Stimulated activated CD8-positive, alpha-beta memory T cell treated with anti-CD3 and anti-CD28 coated beads, Interleukin-4, amount 100 ng/mL, for 48 hours (primary cell): ENCODE measurements around the gene SLC9A7.

Experiments
- DNase-seq: peaks from one replicate; pipeline ENCODE4 v3.0.0-alpha.2; 2020

The SLC9A7 gene

DNA sequence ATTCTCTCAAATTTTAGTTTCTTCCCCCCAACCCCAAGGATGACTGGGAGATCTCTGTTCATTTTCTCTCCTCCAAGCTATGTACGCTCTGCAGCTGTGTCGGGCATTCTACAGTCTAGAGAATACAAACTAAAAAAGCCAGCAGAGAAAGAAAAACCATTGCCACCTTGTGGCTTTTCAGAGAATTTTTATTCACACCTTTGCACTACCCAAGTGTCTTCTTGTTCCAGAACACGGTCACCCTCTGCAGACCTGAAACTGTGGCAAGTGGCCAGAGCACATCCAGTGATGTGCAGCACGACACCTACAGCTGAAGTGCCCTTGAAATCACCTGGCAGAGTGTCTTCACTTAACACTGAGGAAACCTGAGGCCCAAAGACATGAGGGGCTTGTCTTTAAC, 116.8 kb downstream of the SLC9A7 start:
- no peak for DNase-seq

DNA sequence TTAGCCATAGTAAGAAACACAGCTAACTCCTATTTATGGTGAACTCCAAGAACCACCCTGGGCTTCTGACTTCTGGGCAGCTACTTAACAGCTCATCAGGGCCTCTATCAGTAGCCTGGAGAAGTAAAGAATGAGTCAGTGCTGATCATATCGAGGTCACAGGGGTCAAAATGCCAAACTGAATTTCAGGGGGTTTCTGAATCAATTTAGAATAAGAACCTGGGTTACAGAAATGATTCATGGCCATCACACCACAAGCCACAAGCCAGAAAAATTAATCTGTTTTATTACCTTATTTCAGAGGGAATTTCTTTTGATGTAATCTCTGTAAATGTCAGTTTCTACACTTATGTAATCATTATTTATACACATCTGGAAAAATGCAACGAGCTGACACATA, 121.0 kb downstream of the SLC9A7 start:
- no peak for DNase-seq

DNA sequence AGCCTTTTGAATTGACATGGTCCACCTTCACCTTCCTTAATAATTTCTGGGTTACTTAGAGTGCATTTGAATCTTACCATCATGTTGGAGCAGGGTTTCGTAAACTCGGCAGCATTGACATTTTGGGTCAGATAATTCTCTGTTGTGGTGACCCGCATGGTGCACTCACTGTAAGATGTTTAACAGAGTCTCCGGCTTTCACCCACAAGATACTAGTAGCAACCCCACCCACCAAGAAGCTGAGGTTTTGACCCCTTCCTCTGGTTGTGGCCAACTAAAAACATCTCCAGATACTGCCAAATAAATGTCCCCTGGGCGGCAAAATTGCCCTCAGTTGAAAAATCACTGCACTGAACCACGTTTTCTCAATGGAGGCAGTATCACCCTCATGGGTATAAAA, 122.7 kb downstream of the SLC9A7 start:
- DNase-seq = no peak

DNA sequence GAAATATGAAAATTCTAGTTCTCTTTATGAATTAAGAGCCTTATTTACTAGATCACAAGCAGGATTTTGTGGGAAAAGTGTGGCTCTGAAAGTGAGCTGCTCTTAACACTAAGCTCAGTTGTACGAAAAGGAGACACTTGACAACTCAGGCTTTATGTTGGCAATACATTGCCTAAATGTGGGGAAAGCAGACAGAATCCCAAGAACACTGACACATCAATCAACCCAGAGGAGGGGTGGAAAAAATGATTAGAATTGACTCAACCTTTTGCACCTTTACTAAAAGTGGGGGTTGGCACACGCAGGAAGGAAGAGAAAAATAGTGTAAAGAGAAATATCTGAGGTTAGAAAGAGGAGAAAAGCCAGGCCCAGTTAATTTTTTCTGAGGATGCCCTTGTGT, 123.7 kb downstream of the SLC9A7 start:
- no peak for DNase-seq

DNA sequence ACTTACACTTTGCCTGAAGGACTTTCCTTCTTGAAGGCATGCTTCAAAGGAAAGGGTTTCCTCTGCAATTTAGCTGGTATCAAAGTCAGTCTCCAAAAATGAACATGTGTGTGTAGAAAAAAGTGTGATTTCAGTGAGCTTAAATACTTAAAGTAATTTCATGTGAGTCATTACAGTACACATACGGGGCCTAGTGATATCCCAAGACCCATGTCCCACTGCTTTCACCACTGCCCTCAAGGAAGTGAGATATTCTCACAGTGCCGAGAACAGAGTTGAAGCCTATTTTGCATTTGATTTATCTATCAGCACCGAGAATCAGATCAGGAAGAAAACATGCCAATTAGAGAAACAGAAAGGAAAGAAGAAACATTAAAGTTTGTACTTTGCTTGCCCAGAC, 124.3 kb downstream of the SLC9A7 start:
- DNase-seq = no peak

DNA sequence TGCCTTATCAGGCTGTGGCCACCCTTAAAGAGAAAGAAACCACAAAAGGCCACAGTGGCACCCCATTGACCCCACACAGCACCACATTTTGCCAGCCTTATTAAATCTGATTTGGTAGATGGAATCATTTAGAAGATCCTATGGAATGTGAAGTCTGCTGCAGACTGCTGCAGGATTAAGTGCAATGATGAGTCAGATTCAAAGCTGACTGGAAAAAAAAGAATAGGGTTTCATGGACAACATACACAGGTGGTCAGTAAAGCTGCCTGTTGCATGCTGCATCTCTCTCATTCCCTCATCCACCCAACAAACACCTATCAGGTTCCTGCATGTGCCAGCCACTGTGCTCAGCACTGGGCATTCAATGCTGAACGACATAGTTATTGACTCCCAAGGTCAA, 128.8 kb downstream of the SLC9A7 start:
- DNase-seq = no peak

DNA sequence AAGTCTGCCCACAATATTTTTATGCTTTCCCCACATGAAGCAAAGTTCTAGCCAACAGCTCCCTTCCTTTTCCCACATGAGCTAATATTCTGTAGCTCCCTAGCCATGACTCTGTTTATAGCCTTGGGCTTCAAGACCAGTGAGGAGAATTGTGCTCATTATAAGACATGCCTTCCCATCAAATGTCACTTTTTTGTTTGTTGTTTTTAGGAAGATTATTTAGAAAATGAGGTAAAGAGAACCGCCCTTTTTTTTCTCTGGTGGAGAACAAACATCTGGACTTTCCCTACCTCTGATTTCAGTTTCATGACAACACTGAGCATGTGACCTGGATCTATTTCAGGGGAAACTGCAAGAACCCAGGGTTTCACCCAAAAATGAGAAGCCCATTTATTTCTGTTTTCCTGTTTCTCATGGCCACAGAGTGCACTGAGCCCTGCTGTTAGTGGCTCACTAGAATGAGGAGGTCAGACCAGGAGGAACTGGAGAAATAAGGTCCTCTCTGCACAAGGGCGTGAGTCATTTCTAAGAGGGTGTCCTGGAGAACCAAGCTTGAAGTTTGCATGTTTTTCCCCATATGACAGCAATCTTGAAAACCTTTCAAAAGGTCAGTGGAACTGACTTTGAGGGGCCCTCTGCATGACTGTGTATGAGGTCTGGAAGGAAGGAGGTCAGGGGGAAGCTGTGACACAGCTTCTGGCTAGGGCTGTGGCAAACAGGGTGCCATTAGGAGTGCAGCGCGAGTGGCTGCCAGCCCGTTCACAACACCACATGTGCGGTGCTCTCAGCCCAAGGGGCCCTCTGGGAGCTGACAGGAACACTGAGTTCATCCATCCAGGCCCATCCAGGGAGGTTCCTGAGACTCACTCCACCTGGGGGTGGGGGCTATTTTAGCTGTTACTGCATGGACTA, 130.2 kb downstream of the SLC9A7 start:
- peak; percentile 33 for DNase-seq

DNA sequence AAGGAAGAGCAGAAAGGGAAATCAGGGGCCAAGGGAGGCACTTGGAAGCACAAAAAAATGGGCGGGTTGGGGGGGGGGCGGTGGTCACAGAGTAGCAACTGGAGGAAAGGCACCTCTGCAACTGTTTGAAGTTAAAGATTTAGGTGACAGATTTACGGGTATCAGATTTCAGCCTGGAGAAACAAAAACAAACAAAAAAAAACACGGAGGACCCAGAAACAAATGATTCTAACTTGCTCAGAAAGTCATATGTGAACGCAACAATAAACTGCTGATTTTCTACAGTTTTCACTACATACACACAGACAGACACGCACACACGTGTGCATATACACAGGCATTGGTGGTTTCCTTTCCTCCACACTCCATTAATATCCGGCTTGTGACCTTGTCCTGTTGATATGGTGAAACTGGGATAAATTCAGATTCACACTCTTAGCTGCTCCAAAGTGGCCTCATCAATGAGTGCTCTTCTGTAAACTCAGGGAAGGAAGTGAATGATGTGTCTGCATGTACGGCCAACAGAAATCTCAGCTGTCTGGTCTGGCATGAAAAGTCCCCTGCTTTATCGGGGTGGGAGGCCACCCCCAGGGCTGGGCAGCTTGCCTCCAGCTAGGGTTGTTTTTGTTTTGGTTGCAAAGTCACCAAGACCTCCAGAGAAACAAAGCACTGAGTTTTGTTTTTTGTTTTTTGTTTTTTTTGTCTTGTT, 131.1 kb downstream of the SLC9A7 start:
- DNase-seq = no peak

DNA sequence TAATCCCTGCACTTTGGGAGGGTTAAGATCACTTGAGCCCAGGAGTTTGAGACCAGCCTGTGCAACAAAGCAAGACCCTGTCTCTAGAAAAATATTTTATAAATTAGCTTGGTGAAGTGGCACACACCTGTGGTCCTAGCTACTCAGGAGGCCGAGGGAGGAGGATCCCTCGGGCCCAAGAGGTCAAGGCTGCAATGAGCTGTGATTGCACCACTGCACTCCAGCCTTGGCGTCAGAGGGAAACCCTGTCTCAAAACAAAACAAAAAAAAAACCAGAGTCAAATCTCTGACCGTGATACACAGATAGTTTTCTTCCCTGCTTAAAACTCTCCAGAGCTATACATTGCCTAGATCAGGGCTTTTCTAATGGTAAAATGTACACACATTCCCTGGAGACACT, 131.9 kb downstream of the SLC9A7 start:
- DNase-seq = no peak

DNA sequence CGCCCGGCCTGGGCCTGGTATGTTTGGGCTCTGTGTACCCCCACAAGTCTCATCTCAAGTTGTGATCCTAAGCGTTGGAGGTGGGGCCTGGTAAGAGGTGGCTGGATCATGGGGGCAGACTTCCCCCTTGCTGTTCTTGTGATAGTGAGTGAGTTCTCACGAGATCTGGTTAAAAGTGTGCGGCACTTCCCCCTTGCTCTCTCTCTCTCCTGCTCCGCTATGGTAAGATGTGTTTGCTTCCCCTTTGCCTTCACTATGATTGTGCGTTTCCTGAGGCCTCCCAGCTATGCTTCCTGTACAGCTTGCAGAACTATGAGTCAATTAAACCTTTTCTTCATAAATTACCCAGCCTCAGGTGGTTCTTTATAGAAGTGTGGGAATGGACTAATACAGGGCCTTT, 132.4 kb downstream of the SLC9A7 start:
- DNase-seq = no peak

DNA sequence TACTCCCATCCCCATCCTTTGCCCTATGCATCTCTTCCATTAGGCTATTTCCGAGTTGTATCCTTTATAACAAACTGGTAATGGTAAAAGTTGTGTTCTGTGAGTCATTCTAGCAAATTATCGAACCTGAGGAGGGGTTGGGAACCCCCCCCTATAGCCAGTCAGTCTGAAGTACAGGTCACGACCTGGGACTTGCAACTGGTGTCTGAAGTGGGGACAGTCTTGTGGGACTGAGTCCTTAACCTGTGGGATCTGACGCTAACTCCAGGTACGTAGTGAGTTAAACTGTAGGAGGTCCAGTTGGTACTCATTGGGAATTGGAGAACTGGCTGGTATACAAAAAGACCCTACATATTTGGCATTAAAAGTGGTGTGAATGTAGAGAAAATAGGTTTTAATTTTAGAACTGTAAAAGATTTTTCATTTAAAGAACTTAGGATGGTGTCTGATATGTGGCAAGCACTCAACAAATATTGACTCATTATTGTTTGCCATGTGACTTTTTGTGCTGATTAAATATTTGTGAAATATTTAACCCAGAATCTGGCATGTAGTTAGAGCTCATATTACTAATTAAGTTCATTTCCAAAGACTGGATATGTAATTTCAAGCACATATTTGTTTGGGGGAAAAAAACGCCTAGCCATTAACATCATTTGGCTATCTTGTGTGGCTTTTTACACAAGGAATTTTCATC, 134.7 kb downstream of the SLC9A7 start:
- no peak for DNase-seq

DNA sequence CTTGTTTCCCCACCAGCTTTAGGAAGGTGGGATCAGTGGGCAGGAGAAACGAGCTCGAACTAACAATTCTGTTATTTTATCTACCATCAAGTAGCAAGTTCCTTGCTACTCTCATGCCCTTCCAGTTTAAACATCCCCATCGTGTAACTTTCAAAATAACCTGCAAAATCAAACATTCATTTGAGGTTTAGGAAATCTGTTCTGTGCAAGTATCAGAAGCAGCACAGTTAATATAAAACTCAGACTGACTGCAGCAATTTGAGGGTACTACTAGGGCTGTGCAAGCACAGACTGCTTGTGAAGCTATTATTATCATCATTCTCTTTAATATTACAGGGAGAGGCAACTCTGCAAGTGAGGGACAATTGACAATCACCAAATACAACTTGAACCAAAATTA, 137.3 kb downstream of the SLC9A7 start:
- DNase-seq = no peak

DNA sequence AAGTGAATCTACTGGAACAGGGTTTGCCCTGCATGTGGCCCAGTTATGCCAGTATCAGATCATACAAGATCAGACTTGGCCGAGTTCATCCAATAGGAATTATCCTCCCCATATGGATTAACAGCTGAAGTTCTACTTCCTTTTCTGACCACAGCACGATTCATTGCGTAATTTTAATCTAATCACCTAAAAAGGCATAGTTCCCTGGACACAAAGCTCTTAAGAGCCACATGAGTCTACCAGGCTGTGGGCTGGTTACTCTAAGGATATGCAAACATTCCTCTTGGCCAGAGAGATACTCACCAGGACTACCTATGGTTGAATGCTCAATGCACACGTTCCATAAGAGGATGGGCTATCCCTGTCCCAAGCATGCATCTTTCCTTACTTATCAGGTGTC, 138.4 kb downstream of the SLC9A7 start:
- DNase-seq = no peak

DNA sequence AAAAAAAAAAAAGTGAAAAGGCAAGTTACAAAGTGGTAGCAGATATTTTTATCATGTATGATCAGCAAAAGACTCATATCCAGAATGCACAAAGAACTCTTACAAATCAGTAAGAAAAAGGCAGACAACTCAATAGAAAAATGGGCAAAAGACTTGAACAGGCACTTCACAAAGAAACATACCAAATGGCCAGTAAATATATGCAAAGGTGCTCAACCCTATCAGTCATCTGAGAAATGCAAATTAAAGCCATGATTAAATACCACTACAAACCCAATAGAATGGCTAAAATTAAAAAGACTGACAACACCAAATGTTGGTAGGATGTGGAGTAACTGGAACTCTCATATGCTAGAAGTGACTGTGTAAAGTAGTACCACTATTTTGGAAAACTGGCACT, 140.0 kb downstream of the SLC9A7 start:
- DNase-seq = no peak

DNA sequence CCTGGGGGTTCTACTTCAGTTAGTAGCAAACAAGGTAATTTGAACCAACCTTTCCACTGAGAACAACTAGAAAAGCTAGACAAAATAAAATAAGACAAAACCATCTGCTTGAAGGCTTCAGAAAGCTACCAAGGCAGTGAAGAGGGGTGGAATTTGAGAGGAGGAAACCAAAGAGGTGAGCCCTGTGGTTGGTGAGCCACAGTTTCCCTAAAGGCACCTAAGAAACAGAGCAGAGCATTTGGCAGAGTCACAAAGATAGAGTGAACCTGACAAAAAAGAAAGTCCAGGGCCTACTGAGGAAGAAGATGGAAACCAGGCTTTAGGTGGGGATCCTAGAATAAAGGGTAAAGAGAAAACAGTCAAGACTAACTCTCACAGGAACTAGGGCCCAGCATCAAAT, 141.0 kb downstream of the SLC9A7 start:
- DNase-seq = no peak

DNA sequence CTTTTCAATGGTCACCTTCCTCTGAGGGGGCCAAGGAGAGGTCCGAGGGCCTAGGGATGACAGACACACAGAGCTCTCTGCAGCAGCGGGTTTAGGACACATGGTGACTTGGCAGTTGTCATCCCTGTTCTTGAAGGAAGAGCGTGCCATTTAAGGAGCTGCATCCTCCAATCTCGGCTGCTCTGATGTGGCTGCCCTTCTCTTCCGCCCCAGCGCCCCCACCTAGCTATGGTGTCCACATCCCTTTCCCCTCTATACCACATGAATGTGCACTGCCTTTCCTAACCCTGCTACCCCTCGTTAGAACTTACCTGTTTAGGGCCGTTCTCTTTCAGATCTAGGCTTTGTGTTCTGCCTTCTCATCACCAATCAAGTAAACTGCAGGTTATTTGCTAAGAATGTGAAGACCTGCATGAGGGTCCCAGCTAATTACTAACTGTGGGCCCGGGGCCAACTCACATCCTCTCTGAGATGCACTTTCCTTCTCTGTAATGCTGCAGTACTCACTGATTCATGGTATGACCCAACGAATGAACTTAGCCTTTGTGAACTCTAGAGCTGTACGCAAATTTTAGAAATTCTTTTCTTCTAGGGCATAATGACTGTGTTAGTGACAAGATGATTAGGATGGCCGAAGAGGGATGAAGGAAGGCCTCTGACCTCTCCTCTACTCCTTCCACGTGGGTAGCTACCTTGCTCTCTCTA, 147.1 kb downstream of the SLC9A7 start:
- DNase-seq = no peak

DNA sequence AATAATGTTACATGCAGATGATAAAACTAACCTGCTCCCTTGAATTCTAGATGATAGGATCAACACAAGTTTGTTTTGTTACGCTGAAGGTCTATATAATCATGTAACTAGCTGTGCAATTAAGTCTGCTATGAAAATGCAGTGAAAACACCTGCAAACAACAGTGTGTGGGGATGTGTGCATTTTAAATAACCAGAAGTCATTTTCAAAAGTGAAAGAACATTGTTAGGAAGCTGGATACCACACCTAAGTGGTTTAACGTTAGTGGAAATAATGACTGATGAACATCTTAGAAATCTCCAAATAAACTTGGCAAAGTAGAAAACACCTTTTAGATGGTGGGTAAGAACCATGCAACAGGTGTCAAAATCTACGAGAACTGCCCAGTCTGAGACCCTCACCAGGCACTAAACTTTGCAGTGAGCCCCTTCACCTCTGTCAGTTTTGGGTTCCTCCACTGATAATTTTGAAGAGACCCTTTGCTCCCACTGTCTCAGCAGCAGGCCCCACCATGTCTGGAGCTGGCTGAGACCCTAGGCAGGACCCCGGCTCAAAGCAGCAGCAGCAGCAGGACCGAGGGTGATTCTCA, 148.8 kb downstream of the SLC9A7 start:
- no peak for DNase-seq

DNA sequence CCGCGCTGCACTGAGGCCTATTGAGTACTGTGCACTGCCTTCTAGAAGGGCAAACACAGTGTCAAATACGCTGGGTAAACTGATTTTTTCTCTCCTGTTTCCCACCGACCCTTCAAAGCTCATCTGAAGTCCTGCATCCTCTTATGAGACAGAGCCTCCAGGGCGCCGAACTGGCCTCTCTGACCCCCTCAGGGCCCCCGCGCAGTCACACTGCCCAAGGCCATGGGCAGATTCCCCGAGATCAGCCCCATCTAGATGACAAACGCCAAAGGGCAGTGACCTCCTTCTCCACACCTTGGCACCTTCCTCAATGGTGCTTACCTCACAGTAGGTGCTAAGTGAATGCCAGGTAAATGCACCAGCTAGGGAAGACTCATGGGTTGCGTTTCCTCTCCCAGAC, 151.0 kb downstream of the SLC9A7 start:
- DNase-seq = no peak

DNA sequence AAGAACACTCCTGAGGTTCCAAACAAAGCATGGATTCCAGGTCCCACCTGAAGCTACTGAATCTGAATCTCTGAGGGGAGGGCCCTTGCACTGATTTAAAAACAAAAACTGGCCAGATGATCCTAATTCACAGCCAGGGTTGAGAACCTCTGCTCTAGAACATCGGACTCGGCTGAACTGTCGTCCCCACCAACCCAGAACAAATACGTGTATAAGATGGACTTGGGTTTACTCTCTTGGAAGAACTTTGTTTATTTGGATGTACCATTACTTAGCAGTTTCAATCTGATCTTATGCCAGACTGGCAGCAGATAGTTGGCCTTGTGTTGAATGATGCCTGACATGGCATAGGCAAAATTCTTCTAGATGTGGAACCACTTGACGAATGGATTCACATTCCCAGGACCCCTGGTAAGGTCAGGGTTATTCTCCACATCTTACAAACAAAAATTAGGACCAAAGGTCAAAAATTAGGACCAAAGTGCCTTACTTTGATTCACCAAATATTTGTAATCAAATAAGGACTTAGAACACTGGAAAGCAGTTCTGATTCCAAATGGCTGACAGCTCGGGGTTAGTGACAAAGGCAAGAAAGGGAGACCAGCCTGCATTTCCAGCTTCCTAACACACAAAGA, 156.3 kb downstream of the SLC9A7 start:
- no peak for DNase-seq

DNA sequence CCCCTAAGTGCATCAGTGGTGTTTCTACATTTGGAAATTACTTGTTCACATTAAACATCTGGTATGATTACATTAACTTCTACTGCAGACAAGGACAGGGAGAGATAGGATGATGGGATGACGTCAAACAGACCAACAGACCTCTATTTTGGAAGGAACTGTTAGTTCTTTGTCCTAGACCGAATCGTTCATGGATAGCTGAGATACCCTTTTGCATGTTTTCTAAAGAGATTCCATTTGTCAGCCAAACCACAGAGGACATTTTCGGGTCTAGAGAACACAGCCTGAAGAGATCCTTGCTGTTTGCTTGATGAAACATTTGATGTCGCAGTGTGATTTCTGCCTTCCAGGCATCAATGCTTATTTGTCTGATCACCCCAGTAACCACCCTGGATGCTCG, 157.6 kb downstream of the SLC9A7 start:
- no peak for DNase-seq

DNA sequence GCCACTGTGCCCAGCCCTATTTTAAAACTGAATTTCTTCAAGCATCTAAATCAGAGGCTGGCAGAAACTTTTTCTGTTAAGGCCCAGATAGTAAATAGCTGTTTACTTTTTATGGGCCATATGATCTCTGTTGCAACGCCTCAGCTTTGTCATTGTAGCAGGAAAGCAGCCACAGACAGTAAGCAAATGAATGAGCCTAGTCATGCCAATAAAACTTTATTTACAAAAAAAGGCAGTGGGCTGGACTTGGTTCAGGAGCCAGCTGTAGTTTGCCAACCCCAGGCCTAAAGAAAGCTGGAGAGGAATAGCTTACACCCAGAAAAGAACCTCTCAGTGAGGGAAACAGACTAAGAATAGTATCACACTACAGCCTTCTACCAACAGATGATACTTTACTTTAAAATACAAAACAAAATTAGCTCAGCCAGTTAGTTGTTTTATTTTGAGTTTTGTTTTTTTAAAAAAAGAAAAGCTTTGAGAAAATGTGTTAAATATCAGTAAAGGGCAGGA, 159.8 kb downstream of the SLC9A7 start:
- no peak for DNase-seq

DNA sequence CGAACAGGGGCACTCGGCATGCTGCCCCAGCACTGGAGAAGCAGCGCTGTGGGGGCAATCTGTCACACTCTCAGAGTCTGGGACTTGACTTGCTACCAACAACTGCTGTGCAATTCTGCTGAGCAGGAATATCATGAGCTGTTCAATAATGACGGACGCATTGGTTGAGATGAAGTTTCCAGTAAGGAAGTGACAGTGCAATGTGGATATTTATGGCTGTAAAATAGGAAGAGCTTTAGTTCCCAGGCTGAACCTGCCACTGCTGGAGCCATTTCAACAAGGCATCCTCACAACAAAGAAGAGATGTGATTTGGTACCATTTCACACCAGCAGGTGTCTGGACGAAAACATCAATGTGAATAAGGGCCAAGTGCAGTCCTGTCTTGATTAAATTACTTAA, 161.1 kb downstream of the SLC9A7 start:
- no peak for DNase-seq
